Ishikawa (cell line): ENCODE results near the gene EPHB1.

ENCODE experiments used
- CEBPB ChIP-seq: IDR thresholded peaks from 2 replicates; pipeline ENCODE4 v1.6.1; 2012
- CREB1 ChIP-seq: IDR thresholded peaks from 2 replicates; pipeline ENCODE4 v1.6.1; 2012; ENCODE audit warnings: low read depth
- EGR1 ChIP-seq: IDR thresholded peaks from 2 replicates; pipeline ENCODE4 v1.6.1; 2012
- EP300 ChIP-seq: IDR thresholded peaks from 2 replicates; pipeline ENCODE4 v1.6.1; 2012; ENCODE audit warnings: borderline replicate concordance
- FOXM1 ChIP-seq: IDR thresholded peaks from 2 replicates; pipeline ENCODE4 v1.6.1; 2012; ENCODE audit warnings: low read depth, borderline replicate concordance
- MAX ChIP-seq: IDR thresholded peaks from 2 replicates; pipeline ENCODE4 v1.6.1; 2012
- NFIC ChIP-seq: IDR thresholded peaks from 2 replicates; pipeline ENCODE4 v1.6.1; 2012
- RAD21 ChIP-seq: IDR thresholded peaks from 2 replicates; pipeline ENCODE4 v1.6.1; 2012; ENCODE audit warnings: low read depth
- TAF1 ChIP-seq: IDR thresholded peaks from 2 replicates; pipeline ENCODE4 v1.6.1; 2012; ENCODE audit warnings: low read depth, mild to moderate bottlenecking
- TCF12 ChIP-seq: IDR thresholded peaks from 2 replicates; pipeline ENCODE4 v1.6.1; 2012; ENCODE audit warnings: low read depth
- TEAD4 ChIP-seq: IDR thresholded peaks from 2 replicates; pipeline ENCODE4 v1.6.1; 2012
- YY1 ChIP-seq: IDR thresholded peaks from 2 replicates; pipeline ENCODE4 v1.6.1; 2012; ENCODE audit warnings: low read depth
- ZBTB7A ChIP-seq: IDR thresholded peaks from 2 replicates; pipeline ENCODE4 v1.6.1; 2012; ENCODE audit warnings: low read depth
- TF ChIP-seq, protein P1 (sequence below): IDR thresholded peaks from 2 replicates; pipeline ENCODE4 v1.6.1; 2012; ENCODE audit warnings: low read depth, mild to moderate bottlenecking
- TF ChIP-seq, protein P2 (sequence below): IDR thresholded peaks from 2 replicates; pipeline ENCODE4 v1.6.1; 2012

The EPHB1 gene

DNA sequence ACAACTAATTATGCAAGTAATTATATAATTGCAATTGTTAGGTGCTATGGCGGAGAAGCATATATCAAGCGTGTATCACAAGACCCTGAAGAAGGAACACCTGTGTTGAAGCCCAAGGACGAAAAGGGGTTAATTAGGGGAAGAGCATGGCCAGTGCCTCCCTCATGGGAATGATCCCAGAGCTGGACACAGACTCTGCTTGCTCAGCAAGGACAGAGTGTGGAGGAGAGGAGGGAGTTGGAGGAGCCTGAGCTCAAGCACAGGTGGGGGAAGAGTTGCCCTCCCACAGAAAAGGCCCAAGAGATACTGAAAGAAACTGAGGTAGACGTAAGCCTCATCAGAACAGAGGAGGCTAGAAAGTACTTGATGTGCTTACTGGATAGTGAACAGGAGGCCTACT lies 423.7 kb downstream of the EPHB1 start:
- TF ChIP-seq TCF12 (no peak), CEBPB (no peak), NFIC (no peak), FOXM1 (no peak), YY1 (no peak), EGR1 (no peak)
- TF ChIP-seq, protein P1, sequence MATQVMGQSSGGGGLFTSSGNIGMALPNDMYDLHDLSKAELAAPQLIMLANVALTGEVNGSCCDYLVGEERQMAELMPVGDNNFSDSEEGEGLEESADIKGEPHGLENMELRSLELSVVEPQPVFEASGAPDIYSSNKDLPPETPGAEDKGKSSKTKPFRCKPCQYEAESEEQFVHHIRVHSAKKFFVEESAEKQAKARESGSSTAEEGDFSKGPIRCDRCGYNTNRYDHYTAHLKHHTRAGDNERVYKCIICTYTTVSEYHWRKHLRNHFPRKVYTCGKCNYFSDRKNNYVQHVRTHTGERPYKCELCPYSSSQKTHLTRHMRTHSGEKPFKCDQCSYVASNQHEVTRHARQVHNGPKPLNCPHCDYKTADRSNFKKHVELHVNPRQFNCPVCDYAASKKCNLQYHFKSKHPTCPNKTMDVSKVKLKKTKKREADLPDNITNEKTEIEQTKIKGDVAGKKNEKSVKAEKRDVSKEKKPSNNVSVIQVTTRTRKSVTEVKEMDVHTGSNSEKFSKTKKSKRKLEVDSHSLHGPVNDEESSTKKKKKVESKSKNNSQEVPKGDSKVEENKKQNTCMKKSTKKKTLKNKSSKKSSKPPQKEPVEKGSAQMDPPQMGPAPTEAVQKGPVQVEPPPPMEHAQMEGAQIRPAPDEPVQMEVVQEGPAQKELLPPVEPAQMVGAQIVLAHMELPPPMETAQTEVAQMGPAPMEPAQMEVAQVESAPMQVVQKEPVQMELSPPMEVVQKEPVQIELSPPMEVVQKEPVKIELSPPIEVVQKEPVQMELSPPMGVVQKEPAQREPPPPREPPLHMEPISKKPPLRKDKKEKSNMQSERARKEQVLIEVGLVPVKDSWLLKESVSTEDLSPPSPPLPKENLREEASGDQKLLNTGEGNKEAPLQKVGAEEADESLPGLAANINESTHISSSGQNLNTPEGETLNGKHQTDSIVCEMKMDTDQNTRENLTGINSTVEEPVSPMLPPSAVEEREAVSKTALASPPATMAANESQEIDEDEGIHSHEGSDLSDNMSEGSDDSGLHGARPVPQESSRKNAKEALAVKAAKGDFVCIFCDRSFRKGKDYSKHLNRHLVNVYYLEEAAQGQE = no peak

GRCh38 chr3:135224815-135225362 lies 429.8 kb downstream of the EPHB1 start:
- TF ChIP-seq FOXM1 (no peak), ZBTB7A (no peak), CREB1 (no peak), CEBPB (no peak), TCF12 (no peak), MAX (no peak), YY1 (no peak), TAF1 (no peak), TEAD4 (no peak), EP300 (no peak), NFIC (no peak), EGR1 (no peak), RAD21 (no peak)
- TF ChIP-seq, protein P2, sequence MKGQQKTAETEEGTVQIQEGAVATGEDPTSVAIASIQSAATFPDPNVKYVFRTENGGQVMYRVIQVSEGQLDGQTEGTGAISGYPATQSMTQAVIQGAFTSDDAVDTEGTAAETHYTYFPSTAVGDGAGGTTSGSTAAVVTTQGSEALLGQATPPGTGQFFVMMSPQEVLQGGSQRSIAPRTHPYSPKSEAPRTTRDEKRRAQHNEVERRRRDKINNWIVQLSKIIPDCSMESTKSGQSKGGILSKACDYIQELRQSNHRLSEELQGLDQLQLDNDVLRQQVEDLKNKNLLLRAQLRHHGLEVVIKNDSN = no peak
- TF ChIP-seq, protein P1 = no peak

DNA sequence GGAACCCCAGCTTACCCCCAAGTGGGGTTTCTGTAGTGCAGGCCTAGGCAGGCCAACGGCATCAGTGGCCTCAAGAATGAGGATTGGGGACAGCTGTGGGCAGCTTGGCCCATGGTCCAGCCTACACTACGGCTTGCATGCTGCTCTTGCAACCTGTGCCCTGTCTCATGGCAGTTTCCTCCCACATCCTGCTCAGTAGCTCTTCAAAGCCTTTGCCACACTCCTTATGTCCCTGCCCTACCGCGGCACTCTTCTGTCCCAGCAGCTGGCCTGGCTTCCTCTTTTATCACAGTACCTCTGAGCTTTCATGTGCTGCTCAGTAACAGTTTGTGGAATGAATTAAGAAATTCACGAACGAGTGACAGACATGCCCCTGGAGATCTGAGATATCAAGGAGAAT lies 431.0 kb downstream of the EPHB1 start:
- TF ChIP-seq TCF12 (no peak), CREB1 (no peak), MAX (no peak)

DNA sequence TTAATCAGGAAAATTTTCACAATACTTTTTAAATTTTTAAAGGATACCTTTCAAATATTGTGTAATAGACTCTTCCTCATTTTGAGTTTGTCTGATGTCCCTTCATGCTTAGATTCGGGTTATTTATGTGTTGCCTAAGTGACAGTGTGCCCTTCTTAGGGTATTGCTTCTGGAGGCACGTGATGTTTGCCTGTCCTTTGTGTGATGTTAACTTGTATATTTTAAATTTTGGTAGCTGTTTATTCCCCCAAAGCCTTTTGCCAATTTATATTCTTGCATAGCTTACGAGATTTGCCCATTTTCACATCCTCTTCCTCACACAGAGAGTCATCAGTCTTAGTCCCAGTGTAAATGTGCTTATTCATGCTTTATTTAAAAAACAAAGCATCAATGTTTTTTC lies 433.1 kb downstream of the EPHB1 start:
- TF ChIP-seq TAF1 (no peak), ZBTB7A (no peak), YY1 (no peak), CEBPB (no peak), MAX (no peak), TEAD4 (no peak), NFIC (no peak), EGR1 (no peak), RAD21 (no peak), FOXM1 (no peak), TCF12 (no peak), CREB1 (no peak)
- TF ChIP-seq, protein P1 = no peak

GRCh38 chr3:135229018-135229495 lies 434.0 kb downstream of the EPHB1 start:
- TF ChIP-seq CEBPB (no peak), TCF12 (no peak), EGR1 (no peak), ZBTB7A (no peak), YY1 (no peak), TEAD4 (no peak), RAD21 (no peak), MAX (no peak), TAF1 (no peak), EP300 (no peak), CREB1 (no peak), FOXM1 (no peak), NFIC (no peak)
- TF ChIP-seq, protein P2 = no peak
- TF ChIP-seq, protein P1 = no peak
